HCT116 (cell line): ENCODE data around the gene C6orf47. TPM values are rescaled to one million over a fixed set of nuclear protein-coding genes. Genes with fewer than 3 reads are reported as not detected.

ENCODE experiments used
- ATAC-seq: fragments of 200-7000 bp; cut with Tn5 transposase; 2 replicates; pipeline ENCODE4 v1.9.1; 2020; ENCODE audit warnings: mild to moderate bottlenecking, moderate library complexity
- BruUV-seq: library from RNA; stranded (reverse); fragments of 400-500 nt; replicated peaks from 2 replicates; lab custom pipeline; 2021; lab: Mats Ljungman, UMichigan
- CTCF ChIA-PET: fragments of 300-600 bp; sonication (Branson Sonifier 250); formaldehyde crosslinking; loops from one replicate; lab custom pipeline; 2021; ENCODE audit warnings: antibody characterized with exemption; lab: Charles Lee
- POLR2A ChIA-PET: fragments of 300-600, 350-600 bp; sonication (Branson Sonifier 250); formaldehyde crosslinking; loops from one replicate; lab custom pipeline; 2021; ENCODE audit warnings: antibody characterized with exemption; lab: Charles Lee
- RAD21 ChIA-PET, 2 experiments: fragments of 300-600 bp; sonication (Branson Sonifier 250); formaldehyde crosslinking; loops; one replicate each; lab custom pipeline; 2023; ENCODE audit warnings: low total read pairs in 2 of 2; ENCODE audit not compliant: uncharacterized antibody in 2 of 2, unreplicated experiment in 2 of 2, low non-redundant PET in 1 of 2; lab: Charles Lee
- DNase-seq: peaks from one replicate; pipeline ENCODE4 v3.0.0-alpha.2; 2010; ENCODE audit warnings: low read depth, low spot score
- H2AFZ ChIP-seq: fragments of 200-600 bp; shearing (Covaris generic), sonication (generic); 2 replicates; pipeline ENCODE4 v1.6.1; 2017; ENCODE audit warnings: low read depth, mixed run types, mixed read lengths, antibody characterized with exemption, low read length; ENCODE audit not compliant: poor library complexity, severe bottlenecking
- H3K27ac ChIP-seq: 2 replicates; pipeline ENCODE4 v1.5.1; 2012; ENCODE audit warnings: low read depth, low read length
- H3K27me3 ChIP-seq: fragments of 200-600 bp; sonication (generic); 2 replicates; pipeline ENCODE4 v1.6.1; 2016; ENCODE audit warnings: mixed run types, low read length, mixed read lengths; ENCODE audit not compliant: insufficient read depth
- H3K36me3 ChIP-seq, 2 experiments: fragments of 200-500 bp in 1 of 2; fragments of 200-600 bp in 1 of 2; sonication (Bioruptor generic) in 1 of 2; sonication (generic) in 1 of 2; 2 replicates each; pipeline versions ENCODE4 v1.5.1 to v1.6.1; 2014 to 2016; ENCODE audit warnings: low read length in 2 of 2, inconsistent platforms in 1 of 2, mixed read lengths in 1 of 2, mixed run types in 1 of 2; ENCODE audit not compliant: insufficient read depth in 2 of 2, control insufficient read depth in 1 of 2
- H3K4me1 ChIP-seq, 2 experiments: fragments of 200-600 bp in 1 of 2; sonication (generic) in 1 of 2; 2 replicates each; pipeline versions ENCODE4 v1.5.1 to v1.6.1; 2012 to 2017; ENCODE audit warnings: low read length in 2 of 2, inconsistent platforms in 1 of 2, mild to moderate bottlenecking in 1 of 2, mixed read lengths in 1 of 2, mixed run types in 1 of 2, moderate library complexity in 1 of 2; ENCODE audit not compliant: insufficient read depth in 2 of 2, control insufficient read depth in 1 of 2
- H3K4me2 ChIP-seq: fragments of 200-600 bp; sonication (generic); 2 replicates; pipeline ENCODE4 v1.6.1; 2017; ENCODE audit warnings: mixed run types, low read length, mixed read lengths
- H3K4me3 ChIP-seq, 2 experiments: fragments of 200-600 bp in 1 of 2; sonication (generic) in 1 of 2; replicated peaks in 1 of 2; 2 replicates each; pipeline ENCODE4 v1.5.1; 2011 to 2016; ENCODE audit warnings: low read length in 2 of 2, control low read depth in 1 of 2, low read depth in 1 of 2, mild to moderate bottlenecking in 1 of 2, mixed read lengths in 1 of 2, mixed run types in 1 of 2
- H3K79me2 ChIP-seq: fragments of 200-600 bp; sonication (generic); 2 replicates; pipeline ENCODE4 v1.6.1; 2017; ENCODE audit warnings: mild to moderate bottlenecking, mixed run types, low read length, moderate library complexity, mixed read lengths; ENCODE audit not compliant: insufficient read depth
- H3K9ac ChIP-seq: fragments of 200-600 bp; sonication (generic); 2 replicates; pipeline ENCODE4 v1.6.1; 2016; ENCODE audit warnings: low read length, mixed read lengths
- H3K9me2 ChIP-seq: fragments of 200-600 bp; sonication (generic), shearing (Covaris generic); 2 replicates; pipeline ENCODE4 v1.6.1; 2017; ENCODE audit warnings: mixed run types, mild to moderate bottlenecking, moderate library complexity; ENCODE audit not compliant: insufficient read depth
- H3K9me3 ChIP-seq, 2 experiments: fragments of 200-500 bp in 1 of 2; fragments of 200-600 bp in 1 of 2; sonication (Bioruptor generic) in 1 of 2; sonication (generic) in 1 of 2; 2 replicates each; pipeline ENCODE4 v1.6.1; 2014 to 2017; ENCODE audit warnings: low read length in 2 of 2, mixed read lengths in 2 of 2, inconsistent platforms in 1 of 2, low read depth in 1 of 2, mild to moderate bottlenecking in 1 of 2, mixed run types in 1 of 2, moderate library complexity in 1 of 2; ENCODE audit not compliant: control insufficient read depth in 1 of 2, insufficient read depth in 1 of 2
- H4K20me1 ChIP-seq: fragments of 200-600 bp; sonication (generic), shearing (Covaris generic); 2 replicates; pipeline ENCODE4 v1.6.1; 2017; ENCODE audit warnings: mixed run types, mild to moderate bottlenecking, moderate library complexity; ENCODE audit not compliant: insufficient read depth
- FOSL1 ChIP-seq: IDR thresholded peaks from 2 replicates; pipeline ENCODE4 v1.6.1; 2012; ENCODE audit warnings: low read depth
- JUND ChIP-seq: IDR thresholded peaks from 2 replicates; pipeline ENCODE4 v1.6.1; 2012
- POLR2A ChIP-seq: IDR thresholded peaks from 2 replicates; pipeline ENCODE4 v1.7.0; 2011; ENCODE audit warnings: borderline replicate concordance; ENCODE audit not compliant: insufficient read depth, insufficient read length; ENCODE audit errors: extremely low read depth
- POLR2AphosphoS5 ChIP-seq: IDR thresholded peaks from 2 replicates; pipeline ENCODE4 v1.6.1; 2011; ENCODE audit warnings: mild to moderate bottlenecking, low read depth, low read length, moderate library complexity
- RAD21 ChIP-seq: IDR thresholded peaks from 2 replicates; pipeline ENCODE4 v1.6.1; 2012; ENCODE audit warnings: low read depth, mild to moderate bottlenecking
- SRF ChIP-seq: IDR thresholded peaks from 2 replicates; pipeline ENCODE4 v1.6.1; 2012; ENCODE audit warnings: low read depth
- ZBTB33 ChIP-seq: IDR thresholded peaks from 2 replicates; pipeline ENCODE4 v1.6.1; 2011; ENCODE audit warnings: mild to moderate bottlenecking, low read length, moderate library complexity; ENCODE audit not compliant: insufficient replicate concordance; ENCODE audit errors: extremely low read depth
- ZFX ChIP-seq: fragments of 450-650 bp; IDR thresholded peaks from 2 replicates; pipeline ENCODE4 v1.6.1; 2017
- intact Hi-C: fragments of 100-400 bp; cut with micrococcal nuclease; formaldehyde crosslinking; loops from 2 replicates; pipeline ENCODE4 v1.10.0; 2022
- total RNA-seq: library from RNA; stranded (reverse); gene quantifications from one replicate; pipeline ENCODE4 v1.2.1, GENCODE V29; 2021; ENCODE audit not compliant: unreplicated experiment
- TF ChIP-seq, protein P1 (sequence below): IDR thresholded peaks from 2 replicates; pipeline ENCODE4 v1.6.1; 2012
- TF ChIP-seq, protein P2 (sequence below): IDR thresholded peaks from 2 replicates; pipeline ENCODE4 v1.6.1; 2012
- TF ChIP-seq, protein P3 (sequence below), 3 experiments: fragments of 200-600 bp in 1 of 3; sonication (generic) in 1 of 3; IDR thresholded peaks in 2 of 3; conservative IDR thresholded peaks in 1 of 3; 2 replicates each; pipeline ENCODE4 v1.5.1; 2012 to 2017; ENCODE audit warnings: low read depth in 2 of 3, low read length in 2 of 3, antibody characterized with exemption in 1 of 3, borderline replicate concordance in 1 of 3, control low read depth in 1 of 3, mild to moderate bottlenecking in 1 of 3, mixed read lengths in 1 of 3, mixed run types in 1 of 3, moderate library complexity in 1 of 3; ENCODE audit not compliant: insufficient read depth in 1 of 3

The C6orf47 gene
- total RNA-seq, 1 experiment from 2014 or later, result 13.4 TPM

- no peak overlapping the region for H3K9ac ChIP-seq
- intact Hi-C loops, result no loop called here
- no peaks in the 10 kb centered on the region for H3K79me2 ChIP-seq
- RAD21 ChIA-PET, result no interaction called here
- H3K27ac ChIP-seq, result no peak overlapping the region
- no peaks in the 10 kb centered on the region for H4K20me1 ChIP-seq
- H2AFZ ChIP-seq, result no peak overlapping the region
- POLR2A ChIA-PET, result no interaction called here
- CTCF ChIA-PET, result no interaction called here
- H3K4me1 ChIP-seq, result peaks cover under 1 to 14% of the 10 kb centered on the region in 2 experiments; a peak in 3 of 4 replicates
- H3K36me3 ChIP-seq, result peaks cover 8% of the 10 kb centered on the region in 2 experiments; a peak in 3 of 4 replicates
- no peak overlapping the region for H3K4me2 ChIP-seq
- ATAC-seq (no peak), DNase-seq (no peak)
- no peak overlapping the region for H3K4me3 ChIP-seq
- H3K9me3 ChIP-seq, result no peaks in the 10 kb centered on the region
- BruUV-seq, result no TSS peak
- no peaks in the 10 kb centered on the region for H3K27me3 ChIP-seq
- TF ChIP-seq RAD21, result no peak
- TF ChIP-seq, protein P1, sequence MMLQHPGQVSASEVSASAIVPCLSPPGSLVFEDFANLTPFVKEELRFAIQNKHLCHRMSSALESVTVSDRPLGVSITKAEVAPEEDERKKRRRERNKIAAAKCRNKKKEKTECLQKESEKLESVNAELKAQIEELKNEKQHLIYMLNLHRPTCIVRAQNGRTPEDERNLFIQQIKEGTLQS, result no peak
- H3K9me2 ChIP-seq, result no peaks in the 10 kb centered on the region
These were observed 15.8 kb upstream of the C6orf47 start for GRCh38 chr6:31676322-31676903.

- no peak within 1 kb of the TSS for H3K9ac ChIP-seq
- no peak within 1 kb of the TSS for H3K4me2 ChIP-seq
- CTCF ChIA-PET, result no interaction called here
- H3K27me3 ChIP-seq, result no peaks in the 10 kb centered on the region
- no peaks in the 10 kb centered on the region for H3K9me2 ChIP-seq
- TF ChIP-seq, protein P2, sequence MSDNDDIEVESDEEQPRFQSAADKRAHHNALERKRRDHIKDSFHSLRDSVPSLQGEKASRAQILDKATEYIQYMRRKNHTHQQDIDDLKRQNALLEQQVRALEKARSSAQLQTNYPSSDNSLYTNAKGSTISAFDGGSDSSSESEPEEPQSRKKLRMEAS, result no peak
- no peak for TF ChIP-seq RAD21
- TF ChIP-seq, protein P3, sequence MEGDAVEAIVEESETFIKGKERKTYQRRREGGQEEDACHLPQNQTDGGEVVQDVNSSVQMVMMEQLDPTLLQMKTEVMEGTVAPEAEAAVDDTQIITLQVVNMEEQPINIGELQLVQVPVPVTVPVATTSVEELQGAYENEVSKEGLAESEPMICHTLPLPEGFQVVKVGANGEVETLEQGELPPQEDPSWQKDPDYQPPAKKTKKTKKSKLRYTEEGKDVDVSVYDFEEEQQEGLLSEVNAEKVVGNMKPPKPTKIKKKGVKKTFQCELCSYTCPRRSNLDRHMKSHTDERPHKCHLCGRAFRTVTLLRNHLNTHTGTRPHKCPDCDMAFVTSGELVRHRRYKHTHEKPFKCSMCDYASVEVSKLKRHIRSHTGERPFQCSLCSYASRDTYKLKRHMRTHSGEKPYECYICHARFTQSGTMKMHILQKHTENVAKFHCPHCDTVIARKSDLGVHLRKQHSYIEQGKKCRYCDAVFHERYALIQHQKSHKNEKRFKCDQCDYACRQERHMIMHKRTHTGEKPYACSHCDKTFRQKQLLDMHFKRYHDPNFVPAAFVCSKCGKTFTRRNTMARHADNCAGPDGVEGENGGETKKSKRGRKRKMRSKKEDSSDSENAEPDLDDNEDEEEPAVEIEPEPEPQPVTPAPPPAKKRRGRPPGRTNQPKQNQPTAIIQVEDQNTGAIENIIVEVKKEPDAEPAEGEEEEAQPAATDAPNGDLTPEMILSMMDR (IDR thresholded peaks at IDR 0.05 in 2 of 3, conservative IDR thresholded peaks at IDR 0.05 in 1 of 3; ENCODE audit: borderline replicate concordance in 1 of 3, insufficient read depth in 1 of 3, low read depth in 2 of 3, low read length in 2 of 3), result no peak
- TF ChIP-seq FOSL1, result no peak
- no peak for TF ChIP-seq JUND
- no peak for TF ChIP-seq POLR2AphosphoS5
- no peak for TF ChIP-seq POLR2A
- TF ChIP-seq SRF, result no peak
- no peak for TF ChIP-seq ZBTB33
- no peak for TF ChIP-seq ZFX
- no peak within 1 kb of the TSS for H3K27ac ChIP-seq
- DNase-seq (no peak), ATAC-seq (no peak)
- H3K4me1 ChIP-seq, result peaks cover 0 to 5% of the 10 kb centered on the region in 2 experiments; a peak in 2 of 4 replicates
- no peak within 1 kb of the TSS for H2AFZ ChIP-seq
- H3K9me3 ChIP-seq, result no peaks in the 10 kb centered on the region
- BruUV-seq, result no TSS peak
- RAD21 ChIA-PET, result no interaction called here
- peaks cover 43% of the 10 kb centered on the region for H3K79me2 ChIP-seq
- H3K36me3 ChIP-seq, result peaks cover 38 to 48% of the 10 kb centered on the region in 2 experiments
- intact Hi-C loops, result loop anchor here (5.0 kb wide), 2 partner anchors 68 to 228 kb away; partner anchors contain the start of genes CLIC1 and EHMT2
- H4K20me1 ChIP-seq, result no peaks in the 10 kb centered on the region
- POLR2A ChIA-PET, result interaction anchor here (1.0 to 1.2 kb wide), 2 partner anchors 9 to 18 kb away, joined by 3 read pairs; partner anchors contain the start of gene C6orf47
- no peak within 1 kb of the TSS for H3K4me3 ChIP-seq
These were observed 9.1 kb upstream of the C6orf47 start, which contains the start of gene LY6G5B for GRCh38 chr6:31669676-31670075. TSS of gene LY6G5B (plus strand) at chr6:31669976. CDS start at chr6:31670951, 975 bp downstream.
